NB4 (cell line): Measurements from ENCODE around the gene FOXL3.

Source experiments
- DNase-seq: peaks from one replicate; pipeline ENCODE4 v3.0.0; 2010; ENCODE audit warnings: low read depth
- H3K4me3 ChIP-seq: one replicate; pipeline ENCODE4 v1.5.1; 2011; ENCODE audit warnings: mild to moderate bottlenecking, low read depth, low read length, moderate library complexity
- MYC ChIP-seq: IDR thresholded peaks from 2 replicates; pipeline ENCODE4 v1.6.1; 2011; ENCODE audit warnings: low read depth, low read length
- POLR2A ChIP-seq: IDR thresholded peaks from 2 replicates; pipeline ENCODE4 v1.6.1; 2011; ENCODE audit warnings: mild to moderate bottlenecking; ENCODE audit not compliant: insufficient read length; ENCODE audit errors: extremely low read depth
- TF ChIP-seq, protein P1 (sequence below): IDR thresholded peaks from 2 replicates; pipeline ENCODE4 v1.6.1; 2011; ENCODE audit warnings: low read depth, low read length
- TF ChIP-seq, protein P2 (sequence below): IDR thresholded peaks from one replicate; pipeline ENCODE4 v1.5.1; 2012; ENCODE audit warnings: low read depth, low read length

The FOXL3 gene

DNA sequence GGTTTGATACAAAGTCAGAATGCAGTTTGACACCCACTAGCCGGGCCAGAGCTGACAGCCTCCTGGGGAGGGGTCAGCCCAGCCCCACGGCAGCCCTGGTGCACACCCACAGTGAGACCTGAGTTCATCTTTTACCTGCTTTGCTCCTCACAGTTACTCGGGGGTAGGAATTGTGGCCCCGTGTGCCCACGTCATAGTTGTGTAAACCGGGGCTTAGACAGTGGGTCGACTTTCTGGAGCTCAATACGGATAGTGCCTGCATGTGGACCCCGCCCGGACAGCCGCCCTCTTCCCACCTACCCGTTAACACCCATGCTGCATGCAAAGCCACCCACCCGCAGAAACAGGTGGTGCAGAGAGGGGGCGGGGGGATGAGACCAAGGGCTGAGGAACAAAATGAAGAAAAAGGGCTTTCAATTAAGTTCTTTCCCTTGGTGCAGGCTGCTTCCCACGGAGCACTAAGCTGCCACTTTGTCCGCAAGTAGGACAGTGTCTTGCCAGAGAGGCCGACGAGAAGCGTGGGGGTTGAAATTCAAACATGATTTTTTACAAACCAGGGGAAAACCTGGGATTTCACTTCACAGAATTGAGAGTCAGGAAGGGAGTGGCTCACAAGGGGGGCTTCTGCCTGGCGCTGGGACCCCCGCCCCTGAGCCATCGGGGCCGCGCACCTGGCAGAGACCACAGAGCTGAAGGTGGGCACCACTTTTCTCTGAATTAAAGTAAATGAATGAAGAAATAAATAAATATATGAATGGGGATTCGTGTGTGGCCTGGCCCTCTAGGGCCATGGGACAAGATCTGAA, 24.6 kb upstream of the FOXL3 start:
- H3K4me3 ChIP-seq = no peak overlapping the region
- no peak for DNase-seq
- TF ChIP-seq POLR2A = no peak
- TF ChIP-seq, protein P1, sequence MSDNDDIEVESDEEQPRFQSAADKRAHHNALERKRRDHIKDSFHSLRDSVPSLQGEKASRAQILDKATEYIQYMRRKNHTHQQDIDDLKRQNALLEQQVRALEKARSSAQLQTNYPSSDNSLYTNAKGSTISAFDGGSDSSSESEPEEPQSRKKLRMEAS = no peak

DNA sequence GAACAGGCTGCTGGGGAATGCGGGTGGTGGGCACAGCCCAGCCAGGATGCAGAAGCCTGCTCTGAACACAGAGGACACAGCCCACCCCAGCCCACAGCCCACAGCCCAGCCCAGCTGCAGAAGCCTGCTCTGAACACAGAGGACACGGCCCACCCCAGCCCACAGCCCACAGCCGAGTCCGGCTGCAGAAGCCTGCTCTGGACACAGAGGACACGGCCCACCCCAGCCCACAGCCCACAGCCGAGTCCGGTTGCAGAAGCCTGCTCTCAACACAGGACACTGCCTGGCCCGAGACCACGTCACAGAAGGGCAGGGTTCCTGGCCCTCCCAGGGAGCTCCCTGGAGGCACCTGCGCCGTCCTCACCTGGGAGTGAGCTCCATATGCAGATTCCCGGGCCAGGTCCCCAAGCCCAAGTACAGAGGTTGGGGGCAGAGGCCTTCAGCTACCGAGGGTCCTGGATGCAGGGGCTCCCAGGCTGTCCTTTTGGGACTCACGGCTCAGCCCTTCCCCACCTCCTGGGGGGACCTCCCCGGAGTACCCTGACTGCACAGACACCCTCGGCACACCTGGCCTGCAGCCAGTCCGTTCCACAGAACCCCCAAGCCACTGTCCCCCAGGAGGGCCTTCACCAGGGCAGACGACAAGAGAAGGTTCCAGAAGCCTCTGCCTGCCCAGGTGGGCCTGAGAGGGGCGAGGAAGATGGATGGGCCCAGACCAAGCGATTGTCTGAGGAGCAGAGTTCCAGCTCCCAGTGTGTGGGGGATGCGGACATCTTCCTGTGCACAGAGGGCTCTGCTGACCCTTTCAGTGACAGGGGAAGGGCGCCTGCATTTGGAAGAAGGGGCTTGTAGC, 23.7 kb upstream of the FOXL3 start:
- no peak overlapping the region for H3K4me3 ChIP-seq
- DNase-seq = no peak
- TF ChIP-seq POLR2A = no peak
- TF ChIP-seq, protein P2, sequence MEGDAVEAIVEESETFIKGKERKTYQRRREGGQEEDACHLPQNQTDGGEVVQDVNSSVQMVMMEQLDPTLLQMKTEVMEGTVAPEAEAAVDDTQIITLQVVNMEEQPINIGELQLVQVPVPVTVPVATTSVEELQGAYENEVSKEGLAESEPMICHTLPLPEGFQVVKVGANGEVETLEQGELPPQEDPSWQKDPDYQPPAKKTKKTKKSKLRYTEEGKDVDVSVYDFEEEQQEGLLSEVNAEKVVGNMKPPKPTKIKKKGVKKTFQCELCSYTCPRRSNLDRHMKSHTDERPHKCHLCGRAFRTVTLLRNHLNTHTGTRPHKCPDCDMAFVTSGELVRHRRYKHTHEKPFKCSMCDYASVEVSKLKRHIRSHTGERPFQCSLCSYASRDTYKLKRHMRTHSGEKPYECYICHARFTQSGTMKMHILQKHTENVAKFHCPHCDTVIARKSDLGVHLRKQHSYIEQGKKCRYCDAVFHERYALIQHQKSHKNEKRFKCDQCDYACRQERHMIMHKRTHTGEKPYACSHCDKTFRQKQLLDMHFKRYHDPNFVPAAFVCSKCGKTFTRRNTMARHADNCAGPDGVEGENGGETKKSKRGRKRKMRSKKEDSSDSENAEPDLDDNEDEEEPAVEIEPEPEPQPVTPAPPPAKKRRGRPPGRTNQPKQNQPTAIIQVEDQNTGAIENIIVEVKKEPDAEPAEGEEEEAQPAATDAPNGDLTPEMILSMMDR = no peak
- no peak for TF ChIP-seq MYC
- TF ChIP-seq, protein P1 = no peak

DNA sequence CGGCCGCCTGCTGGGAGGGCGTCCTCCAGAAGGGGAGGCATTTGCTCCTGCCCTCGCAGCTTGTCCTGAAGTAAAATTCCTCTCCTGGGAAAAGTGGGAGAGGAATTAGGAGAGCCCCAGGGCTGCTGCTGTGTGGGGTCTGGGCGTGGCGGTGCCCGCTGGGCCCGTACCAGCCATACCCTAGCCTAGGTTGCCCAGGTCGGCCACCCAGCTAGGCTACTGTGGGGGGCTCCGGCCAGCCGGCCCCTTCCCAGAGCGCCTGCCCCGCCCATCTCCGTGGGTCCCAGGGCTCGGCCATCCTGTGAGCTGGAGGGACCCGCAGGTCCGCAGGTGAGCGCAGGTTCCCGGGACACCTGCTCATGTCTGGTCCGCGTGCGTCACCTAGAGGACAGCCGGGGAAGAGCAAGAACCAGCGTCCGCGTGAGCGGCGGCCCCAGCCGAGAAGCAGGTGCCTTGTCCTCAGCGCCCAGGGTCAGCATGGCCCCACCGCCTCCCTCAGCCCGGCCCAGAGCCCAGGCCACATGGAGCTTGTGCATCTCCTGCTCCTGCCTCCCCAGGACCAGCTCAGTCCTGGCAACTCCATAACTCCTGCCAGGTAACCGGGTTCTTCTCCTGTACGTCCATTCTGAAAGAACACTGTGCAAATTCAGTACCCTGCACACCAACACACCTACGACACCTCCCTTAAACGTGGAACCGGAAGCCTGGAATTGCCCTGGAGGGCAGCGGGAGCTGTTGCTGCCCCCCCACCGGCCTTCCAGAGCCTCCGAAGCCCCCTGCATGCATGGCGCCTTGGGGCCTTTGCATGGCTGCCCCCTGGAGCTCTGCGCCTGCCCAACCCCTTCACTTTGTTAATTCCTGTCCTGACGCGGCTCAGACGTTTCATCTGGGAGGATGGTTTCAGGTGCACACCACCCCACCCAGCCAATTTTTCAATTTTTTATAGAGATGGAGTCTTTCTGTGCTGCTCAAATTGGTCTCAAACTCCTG, 22.8 kb upstream of the FOXL3 start:
- TF ChIP-seq, protein P1 = no peak
- TF ChIP-seq MYC (no peak), POLR2A (no peak)
- TF ChIP-seq, protein P2 = no peak
- H3K4me3 ChIP-seq = no peak overlapping the region
- no peak for DNase-seq

DNA sequence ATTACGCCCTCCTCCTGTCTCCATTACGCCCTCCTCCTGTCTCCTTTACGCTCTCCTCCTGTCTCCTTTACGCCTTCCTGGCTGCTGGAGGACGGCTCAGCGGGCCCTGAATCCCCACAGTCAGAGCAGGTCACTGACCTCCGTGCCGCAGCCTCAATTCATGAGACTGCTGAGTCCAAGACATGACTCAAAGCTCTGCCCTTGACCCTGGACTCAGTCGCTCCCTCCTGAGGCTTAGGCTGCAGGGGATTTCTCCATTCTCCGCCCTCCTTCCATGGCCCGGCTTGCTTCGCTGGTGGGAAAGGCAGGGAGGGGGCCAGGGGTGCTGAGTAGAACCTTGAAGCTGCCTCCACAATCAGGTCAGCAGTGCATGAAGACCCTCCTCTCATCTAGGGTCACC, 21.0 kb upstream of the FOXL3 start:
- TF ChIP-seq, protein P2 = no peak
- TF ChIP-seq, protein P1 = no peak
- no peak for TF ChIP-seq POLR2A
- no peak for TF ChIP-seq MYC
- H3K4me3 ChIP-seq = no peak overlapping the region
- DNase-seq = no peak

DNA sequence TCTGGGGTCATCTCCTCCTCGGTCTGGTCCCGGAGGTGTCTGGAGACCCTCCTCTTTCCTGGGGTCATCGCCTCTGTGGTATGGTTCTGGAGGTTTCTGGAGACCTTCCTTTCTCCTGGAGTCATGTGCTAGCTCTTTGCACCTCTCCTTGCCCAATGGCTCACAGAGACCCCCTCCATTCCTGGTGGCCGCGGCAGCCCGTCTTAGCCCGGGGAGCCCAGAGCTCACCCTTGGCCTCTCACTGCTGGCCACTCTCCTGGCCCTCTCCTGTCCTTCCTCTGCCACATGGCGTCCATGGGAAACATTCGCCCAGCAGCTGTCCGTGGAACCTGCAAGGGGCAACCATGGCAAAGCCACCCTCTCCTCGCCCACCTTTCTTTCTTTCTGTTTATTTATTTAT, 20.2 kb upstream of the FOXL3 start:
- TF ChIP-seq, protein P1 = no peak
- no peak for TF ChIP-seq MYC
- TF ChIP-seq, protein P2 = no peak
- TF ChIP-seq POLR2A = no peak
- DNase-seq = no peak
- H3K4me3 ChIP-seq = no peak overlapping the region
